ENCODE measurements around the gene HYCC1.

DNA sequence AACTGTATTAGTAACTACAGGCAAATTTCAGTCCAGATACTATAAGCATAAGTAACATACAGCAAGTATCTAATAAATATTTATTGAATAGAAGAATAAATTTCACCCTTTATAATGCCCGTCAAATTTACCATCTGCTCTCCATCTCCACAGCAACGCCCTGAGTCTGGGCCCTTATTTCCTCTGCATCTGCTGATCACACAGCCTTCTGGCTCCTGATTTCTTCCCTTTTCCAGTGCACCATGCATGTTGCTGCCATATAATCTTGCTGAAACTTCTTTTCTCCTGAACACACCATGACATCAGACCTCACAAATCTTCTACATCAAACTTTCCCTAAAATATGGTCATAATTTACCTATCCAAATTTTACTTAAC lies 15.4 kb downstream of the HYCC1 start:
- no peak for TF ChIP-seq EP300 (IDR thresholded peaks at IDR 0.05)
- TF ChIP-seq MAX (IDR thresholded peaks at IDR 0.05): no peak
- TF ChIP-seq, protein P1, sequence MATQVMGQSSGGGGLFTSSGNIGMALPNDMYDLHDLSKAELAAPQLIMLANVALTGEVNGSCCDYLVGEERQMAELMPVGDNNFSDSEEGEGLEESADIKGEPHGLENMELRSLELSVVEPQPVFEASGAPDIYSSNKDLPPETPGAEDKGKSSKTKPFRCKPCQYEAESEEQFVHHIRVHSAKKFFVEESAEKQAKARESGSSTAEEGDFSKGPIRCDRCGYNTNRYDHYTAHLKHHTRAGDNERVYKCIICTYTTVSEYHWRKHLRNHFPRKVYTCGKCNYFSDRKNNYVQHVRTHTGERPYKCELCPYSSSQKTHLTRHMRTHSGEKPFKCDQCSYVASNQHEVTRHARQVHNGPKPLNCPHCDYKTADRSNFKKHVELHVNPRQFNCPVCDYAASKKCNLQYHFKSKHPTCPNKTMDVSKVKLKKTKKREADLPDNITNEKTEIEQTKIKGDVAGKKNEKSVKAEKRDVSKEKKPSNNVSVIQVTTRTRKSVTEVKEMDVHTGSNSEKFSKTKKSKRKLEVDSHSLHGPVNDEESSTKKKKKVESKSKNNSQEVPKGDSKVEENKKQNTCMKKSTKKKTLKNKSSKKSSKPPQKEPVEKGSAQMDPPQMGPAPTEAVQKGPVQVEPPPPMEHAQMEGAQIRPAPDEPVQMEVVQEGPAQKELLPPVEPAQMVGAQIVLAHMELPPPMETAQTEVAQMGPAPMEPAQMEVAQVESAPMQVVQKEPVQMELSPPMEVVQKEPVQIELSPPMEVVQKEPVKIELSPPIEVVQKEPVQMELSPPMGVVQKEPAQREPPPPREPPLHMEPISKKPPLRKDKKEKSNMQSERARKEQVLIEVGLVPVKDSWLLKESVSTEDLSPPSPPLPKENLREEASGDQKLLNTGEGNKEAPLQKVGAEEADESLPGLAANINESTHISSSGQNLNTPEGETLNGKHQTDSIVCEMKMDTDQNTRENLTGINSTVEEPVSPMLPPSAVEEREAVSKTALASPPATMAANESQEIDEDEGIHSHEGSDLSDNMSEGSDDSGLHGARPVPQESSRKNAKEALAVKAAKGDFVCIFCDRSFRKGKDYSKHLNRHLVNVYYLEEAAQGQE (IDR thresholded peaks at IDR 0.05): no peak
- TF ChIP-seq CTCF (IDR thresholded peaks at IDR 0.05): no peak
- TF ChIP-seq POLR2A (IDR thresholded peaks at IDR 0.05; ENCODE audit: low read length): no peak

Data from A549 (cell line).